Fibroblast of pulmonary artery (primary cell): ENCODE data around the gene SMCHD1.

Source experiments
- DNase-seq: peaks from one replicate; pipeline ENCODE4 v3.0.0-alpha.2; 2010; ENCODE audit warnings: low read depth
- H3K4me3 ChIP-seq: replicated peaks from 2 replicates; pipeline ENCODE4 v1.5.1; 2011; ENCODE audit warnings: low read depth, mild to moderate bottlenecking, control low read depth, low read length, moderate library complexity
- CTCF ChIP-seq: IDR thresholded peaks from 2 replicates; pipeline ENCODE4 v1.5.1; 2011; ENCODE audit warnings: mild to moderate bottlenecking, control low read depth, low read length, inconsistent platforms; ENCODE audit errors: missing control alignments

SMCHD1 gene

GRCh38 chr18:2642771-2643170 is 12.8 kb upstream of the SMCHD1 start:
- no peak for TF ChIP-seq CTCF
- no peak overlapping the region for H3K4me3 ChIP-seq

GRCh38 chr18:2644535-2644934 is 11.0 kb upstream of the SMCHD1 start:
- no peak for DNase-seq
- H3K4me3 ChIP-seq: no peak overlapping the region
- TF ChIP-seq CTCF: no peak

More at GRCh38 chr18:2642771-2643170, 12.8 kb upstream of the SMCHD1 start:
- DNase-seq: no peak

- no peak for DNase-seq
- no peak for TF ChIP-seq CTCF
- no peak overlapping the region for H3K4me3 ChIP-seq
Observed at GRCh38 chr18:2651981-2652380, 3.5 kb upstream of the SMCHD1 start.

GRCh38 chr18:2653467-2653866 is 2.1 kb upstream of the SMCHD1 start:
- no peak for DNase-seq
- no peak for TF ChIP-seq CTCF
- H3K4me3 ChIP-seq: no peak overlapping the region

GRCh38 chr18:2654169-2654927 is 1.2 kb upstream of the SMCHD1 start:
- H3K4me3 ChIP-seq: peak overlapping the region; percentile 87
- peak; percentile 10 for DNase-seq
- no peak for TF ChIP-seq CTCF

GRCh38 chr18:2654928-2655177 is 673 bp upstream of the SMCHD1 start:
- no peak for DNase-seq

More at GRCh38 chr18:2654928-2655177, 673 bp upstream of the SMCHD1 start:
- peak overlapping the region; percentile 87 for H3K4me3 ChIP-seq
- TF ChIP-seq CTCF: no peak
